Stimulated activated naive CD4-positive, alpha-beta T cell treated with Interleukin-2 at 50 U/mL for 16 hours (primary cell): ENCODE data around the gene OST4.

Experiments used
- DNase-seq: peaks from one replicate; lab custom pipeline; 2025; lab: John Stamatoyannopoulos, UW

Gene OST4

GRCh38 chr2:27092696-27093429 lies 21.4 kb upstream of the OST4 start:
- no peak for DNase-seq

GRCh38 chr2:27091746-27092695 lies 20.6 kb upstream of the OST4 start:
- no peak for DNase-seq

- no peak for DNase-seq
Observed at GRCh38 chr2:27089111-27089954, 17.9 kb upstream of the OST4 start.

GRCh38 chr2:27088634-27089033 lies 17.2 kb upstream of the OST4 start:
- DNase-seq: no peak

- DNase-seq: no peak
Observed at GRCh38 chr2:27087823-27088410, 16.5 kb upstream of the OST4 start.

GRCh38 chr2:27086724-27087593 lies 15.5 kb upstream of the OST4 start, which contains the start of gene KHK:
Gene KHK (plus strand): TSS chr2:27086772. CDS start chr2:27087260, 488 bp downstream.
- no peak for DNase-seq

- peak; percentile 94 for DNase-seq
Observed at GRCh38 chr2:27086090-27086723, 14.8 kb upstream of the OST4 start.

GRCh38 chr2:27085673-27086089 lies 14.2 kb upstream of the OST4 start:
- DNase-seq: peak; percentile 31

GRCh38 chr2:27085062-27085672 lies 13.7 kb upstream of the OST4 start:
- no peak for DNase-seq

- DNase-seq: no peak
Observed at GRCh38 chr2:27084297-27085061, 13.0 kb upstream of the OST4 start.

- DNase-seq: no peak
Observed at GRCh38 chr2:27083410-27084296, 12.2 kb upstream of the OST4 start.

- DNase-seq: no peak
Observed at GRCh38 chr2:27082773-27083409, 11.4 kb upstream of the OST4 start.

- DNase-seq: no peak
Observed at GRCh38 chr2:27081984-27082772, 10.7 kb upstream of the OST4 start.

GRCh38 chr2:27080603-27080936 lies 9.1 kb upstream of the OST4 start:
- DNase-seq: no peak

- DNase-seq: no peak
Observed at GRCh38 chr2:27080140-27080469, 8.7 kb upstream of the OST4 start.

GRCh38 chr2:27079233-27080139 lies 8.0 kb upstream of the OST4 start:
- DNase-seq: no peak
